Activated naive CD4-positive, alpha-beta T cell treated with anti-CD3 and anti-CD28 coated beads, Interleukin-2, amount 50 U/mL, for 72 hours (primary cell): Measurements from ENCODE around the gene TSEN54. TPM values are rescaled to one million over a fixed set of nuclear protein-coding genes. Genes with fewer than 3 reads are reported as not detected.
"Not testable (repeated sequence)": the region's sequence is repeated elsewhere in the genome, so short reads cannot be mapped to it uniquely, and the experiment has no call there.

Source experiments
- ATAC-seq, 2 donors: fragments of 150-1000 bp; cut with Tn5 transposase; 2 replicates each; pipeline ENCODE4 v1.10.0; 2021; ENCODE audit warnings: mild to moderate bottlenecking in 2 of 2, moderate library complexity in 2 of 2
- DNase-seq, 2 donors: peaks; one replicate each; pipeline ENCODE4 v3.0.0; 2021 to 2022; ENCODE audit warnings: low spot score in 2 of 2
- H3K27ac Mint-ChIP-seq, 2 donors: one replicate each; pipeline ENCODE4 v1.8.0; 2022; ENCODE audit warnings: mild to moderate bottlenecking in 2 of 2, mixed read lengths in 2 of 2
- H3K36me3 Mint-ChIP-seq, 2 donors: one replicate each; pipeline ENCODE4 v1.8.0; 2022; ENCODE audit warnings: mixed read lengths in 2 of 2
- H3K9me3 Mint-ChIP-seq, 2 donors: one replicate each; pipeline ENCODE4 v1.8.0; 2022; ENCODE audit warnings: mixed read lengths in 2 of 2
- total RNA-seq, 2 donors: library from RNA; stranded (reverse); gene quantifications; one replicate each; pipeline ENCODE4 v1.2.3, GENCODE V29; 2022

TSEN54 gene
- total RNA-seq, 2 donors from 2014 or later, result 26.8 to 45.5 TPM

- peak overlapping the region in 1 of 2 donors; percentile 55 for H3K27ac Mint-ChIP-seq
- no peak for ATAC-seq
- H3K9me3 Mint-ChIP-seq, result no peaks in the 10 kb centered on the region
- DNase-seq, result no peak
- H3K36me3 Mint-ChIP-seq, result no peaks in the 10 kb centered on the region
These were observed 6.6 kb upstream of the TSEN54 start for GRCh38 chr17:75509528-75510258.

- no peak overlapping the region for H3K27ac Mint-ChIP-seq
These were observed 5.1 kb upstream of the TSEN54 start for GRCh38 chr17:75511270-75511609.

GRCh38 chr17:75511610-75512575, 4.4 kb upstream of the TSEN54 start:
- Mint-ChIP-seq H3K9me3 (no peaks in the 10 kb centered on the region), H3K36me3 (no peaks in the 10 kb centered on the region), H3K27ac (no peak overlapping the region)
- DNase-seq (no peak), ATAC-seq (no peak)

More at GRCh38 chr17:75511270-75511609, 5.1 kb upstream of the TSEN54 start:
- Mint-ChIP-seq H3K9me3 (no peaks in the 10 kb centered on the region), H3K36me3 (no peaks in the 10 kb centered on the region)
- ATAC-seq (no peak), DNase-seq (no peak)

GRCh38 chr17:75512926-75513640, 3.2 kb upstream of the TSEN54 start:
- ATAC-seq (no peak), DNase-seq (no peak)
- peaks cover 6 to 7% of the 10 kb centered on the region in 2 donors for H3K36me3 Mint-ChIP-seq
- no peaks in the 10 kb centered on the region for H3K9me3 Mint-ChIP-seq
- H3K27ac Mint-ChIP-seq, result no peak overlapping the region

GRCh38 chr17:75513641-75514000, 2.7 kb upstream of the TSEN54 start:
- Mint-ChIP-seq H3K27ac (no peak overlapping the region), H3K36me3 (peaks cover 12% of the 10 kb centered on the region in 2 donors), H3K9me3 (no peaks in the 10 kb centered on the region)
- DNase-seq, result no peak
- ATAC-seq, result no peak

- peaks cover 15 to 17% of the 10 kb centered on the region in 2 donors for H3K36me3 Mint-ChIP-seq
- no peaks in the 10 kb centered on the region for H3K9me3 Mint-ChIP-seq
- ATAC-seq (no peak), DNase-seq (no peak)
- no peak overlapping the region for H3K27ac Mint-ChIP-seq
These were observed 1.9 kb upstream of the TSEN54 start for GRCh38 chr17:75514299-75514918.

GRCh38 chr17:75514919-75515495, 1.3 kb upstream of the TSEN54 start:
- DNase-seq (no peak), ATAC-seq (no peak)
- Mint-ChIP-seq H3K27ac (no peak overlapping the region), H3K36me3 (peaks cover 15 to 17% of the 10 kb centered on the region in 2 donors), H3K9me3 (no peaks in the 10 kb centered on the region)

GRCh38 chr17:75515496-75516254, 653 bp upstream of the TSEN54 start, which contains the start of gene CASKIN2:
CASKIN2 (minus strand) TSS chr17:75515537; CDS start chr17:75513804, 1,733 bp downstream.
- peak; percentile 88 to 90 for DNase-seq
- ATAC-seq, result peak; percentile 58 to 69
- H3K36me3 Mint-ChIP-seq, result peaks cover 15 to 17% of the 10 kb centered on the region in 2 donors
- no peak within 1 kb of the TSS for H3K27ac Mint-ChIP-seq
- H3K9me3 Mint-ChIP-seq, result no peaks in the 10 kb centered on the region

- ATAC-seq (peak; percentile 17 to 18), DNase-seq (peak in 1 of 2 donors; percentile 47)
- H3K27ac Mint-ChIP-seq, result no peak overlapping the region
- peaks cover 15 to 17% of the 10 kb centered on the region in 2 donors for H3K36me3 Mint-ChIP-seq
- no peaks in the 10 kb centered on the region for H3K9me3 Mint-ChIP-seq
These were observed 430 bp downstream of the TSEN54 start for GRCh38 chr17:75516619-75517296.

- peaks cover 15 to 17% of the 10 kb centered on the region in 2 donors for H3K36me3 Mint-ChIP-seq
- DNase-seq, result peak in 1 of 2 donors; percentile 36
- no peak for ATAC-seq
These were observed 1.1 kb downstream of the TSEN54 start for GRCh38 chr17:75517297-75517865.

GRCh38 chr17:75518201-75518600, 1.9 kb downstream of the TSEN54 start:
- Mint-ChIP-seq H3K36me3 (peaks cover 15 to 17% of the 10 kb centered on the region in 2 donors), H3K9me3 (no peaks in the 10 kb centered on the region), H3K27ac (no peak overlapping the region)
- DNase-seq (no peak), ATAC-seq (no peak)

More at GRCh38 chr17:75517297-75517865, 1.1 kb downstream of the TSEN54 start:
- H3K9me3 Mint-ChIP-seq, result no peaks in the 10 kb centered on the region
- H3K27ac Mint-ChIP-seq, result no peak overlapping the region

GRCh38 chr17:75518983-75519537, 2.7 kb downstream of the TSEN54 start:
- Mint-ChIP-seq H3K36me3 (peaks cover 15 to 17% of the 10 kb centered on the region in 2 donors), H3K9me3 (no peaks in the 10 kb centered on the region), H3K27ac (no peak overlapping the region)

GRCh38 chr17:75520413-75520812, 4.1 kb downstream of the TSEN54 start:
- H3K27ac Mint-ChIP-seq, ATAC-seq, DNase-seq, H3K9me3 Mint-ChIP-seq: not testable (repeated sequence)
- H3K36me3 Mint-ChIP-seq, result peaks cover 15 to 17% of the 10 kb centered on the region in 2 donors

More at GRCh38 chr17:75518983-75519537, 2.7 kb downstream of the TSEN54 start:
- ATAC-seq (no peak), DNase-seq (no peak)

GRCh38 chr17:75521290-75521689, 5.0 kb downstream of the TSEN54 start:
- Mint-ChIP-seq H3K9me3 (no peaks in the 10 kb centered on the region), H3K27ac (no peak overlapping the region), H3K36me3 (peaks cover 15 to 17% of the 10 kb centered on the region in 2 donors)
- DNase-seq (no peak), ATAC-seq (no peak)
